PC-9 (cell line): ENCODE results near the gene KASH5.

Experiments
- EZH2 ChIP-seq: fragments of 200-600 bp; sonication (generic); IDR thresholded peaks from 2 replicates; pipeline ENCODE4 v1.8.0; 2017; ENCODE audit warnings: antibody characterized with exemption, low read depth
- TF ChIP-seq, protein P1 (sequence below): fragments of 200-600 bp; sonication (generic); conservative IDR thresholded peaks from 2 replicates; pipeline ENCODE4 v1.6.1; 2017; ENCODE audit warnings: mixed run types, antibody characterized with exemption, mild to moderate bottlenecking, moderate library complexity

DNA sequence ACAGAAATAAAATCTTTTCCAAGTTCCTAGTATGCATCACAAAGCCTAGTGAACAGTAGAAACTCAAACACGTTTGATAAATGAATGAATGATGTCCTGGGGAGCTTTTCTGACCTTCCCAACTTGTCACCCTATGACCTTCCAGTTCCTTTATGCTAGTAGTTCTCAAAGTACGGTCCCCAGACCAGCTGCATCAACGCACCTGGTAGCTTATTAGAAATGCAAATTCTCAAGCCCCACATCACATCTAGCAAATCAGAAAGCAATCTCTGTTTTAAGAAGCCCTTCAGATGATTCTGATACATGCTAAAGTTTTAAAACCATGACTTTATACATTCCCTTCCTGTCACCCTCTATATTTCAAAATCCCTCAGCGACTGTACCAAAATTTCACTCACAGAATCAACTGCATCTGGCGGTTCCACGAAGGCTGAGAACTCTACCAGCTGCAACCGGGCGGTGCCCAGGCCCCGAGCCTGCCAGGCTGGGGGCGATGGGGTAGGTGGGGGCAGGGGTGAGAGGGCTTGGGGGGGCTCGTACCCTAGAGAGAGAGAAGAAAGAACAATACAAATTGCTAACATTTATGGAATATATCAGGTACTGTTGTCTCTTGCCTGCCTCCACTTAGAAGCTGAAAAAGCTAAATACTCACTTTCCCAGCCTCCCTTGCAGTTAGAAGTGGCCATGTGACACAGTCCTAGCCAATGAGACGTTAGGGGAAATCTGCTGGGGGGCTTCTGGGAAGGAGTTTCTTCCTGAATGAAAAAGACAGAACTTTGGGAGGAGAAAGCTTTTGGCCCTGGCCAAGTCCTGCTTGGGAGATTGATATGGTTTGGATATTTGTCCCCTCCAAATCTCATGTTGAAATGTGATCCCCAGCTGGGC, 39.5 kb upstream of the KASH5 start:
- TF ChIP-seq, protein P1, sequence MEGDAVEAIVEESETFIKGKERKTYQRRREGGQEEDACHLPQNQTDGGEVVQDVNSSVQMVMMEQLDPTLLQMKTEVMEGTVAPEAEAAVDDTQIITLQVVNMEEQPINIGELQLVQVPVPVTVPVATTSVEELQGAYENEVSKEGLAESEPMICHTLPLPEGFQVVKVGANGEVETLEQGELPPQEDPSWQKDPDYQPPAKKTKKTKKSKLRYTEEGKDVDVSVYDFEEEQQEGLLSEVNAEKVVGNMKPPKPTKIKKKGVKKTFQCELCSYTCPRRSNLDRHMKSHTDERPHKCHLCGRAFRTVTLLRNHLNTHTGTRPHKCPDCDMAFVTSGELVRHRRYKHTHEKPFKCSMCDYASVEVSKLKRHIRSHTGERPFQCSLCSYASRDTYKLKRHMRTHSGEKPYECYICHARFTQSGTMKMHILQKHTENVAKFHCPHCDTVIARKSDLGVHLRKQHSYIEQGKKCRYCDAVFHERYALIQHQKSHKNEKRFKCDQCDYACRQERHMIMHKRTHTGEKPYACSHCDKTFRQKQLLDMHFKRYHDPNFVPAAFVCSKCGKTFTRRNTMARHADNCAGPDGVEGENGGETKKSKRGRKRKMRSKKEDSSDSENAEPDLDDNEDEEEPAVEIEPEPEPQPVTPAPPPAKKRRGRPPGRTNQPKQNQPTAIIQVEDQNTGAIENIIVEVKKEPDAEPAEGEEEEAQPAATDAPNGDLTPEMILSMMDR = no peak
- no peak for TF ChIP-seq EZH2
